Measurements from ENCODE around the gene SAMD13.

GRCh38 chr1:84289169-84289785 is 12.2 kb upstream of the SAMD13 start:
- TF ChIP-seq SMC3 (conservative IDR thresholded peaks at IDR 0.05; ENCODE audit: poor library complexity) (no peak), CTCF (IDR thresholded peaks at IDR 0.05; ENCODE audit: poor library complexity, severe bottlenecking) (no peak), EZH2 (IDR thresholded peaks at IDR 0.05; ENCODE audit: borderline replicate concordance, insufficient read depth, low read length, poor library complexity, severe bottlenecking) (no peak), RAD21 (conservative IDR thresholded peaks at IDR 0.05) (no peak)
